HuH-7 (cell line): ENCODE data around the gene ZNF853.
"Not testable (repeated sequence)": the region's sequence is repeated elsewhere in the genome, so short reads cannot be mapped to it uniquely, and the experiment has no call there.

Source experiments
- DNase-seq: peaks from one replicate; pipeline ENCODE4 v3.0.0; 2011; ENCODE audit warnings: low spot score

ZNF853 gene

DNA sequence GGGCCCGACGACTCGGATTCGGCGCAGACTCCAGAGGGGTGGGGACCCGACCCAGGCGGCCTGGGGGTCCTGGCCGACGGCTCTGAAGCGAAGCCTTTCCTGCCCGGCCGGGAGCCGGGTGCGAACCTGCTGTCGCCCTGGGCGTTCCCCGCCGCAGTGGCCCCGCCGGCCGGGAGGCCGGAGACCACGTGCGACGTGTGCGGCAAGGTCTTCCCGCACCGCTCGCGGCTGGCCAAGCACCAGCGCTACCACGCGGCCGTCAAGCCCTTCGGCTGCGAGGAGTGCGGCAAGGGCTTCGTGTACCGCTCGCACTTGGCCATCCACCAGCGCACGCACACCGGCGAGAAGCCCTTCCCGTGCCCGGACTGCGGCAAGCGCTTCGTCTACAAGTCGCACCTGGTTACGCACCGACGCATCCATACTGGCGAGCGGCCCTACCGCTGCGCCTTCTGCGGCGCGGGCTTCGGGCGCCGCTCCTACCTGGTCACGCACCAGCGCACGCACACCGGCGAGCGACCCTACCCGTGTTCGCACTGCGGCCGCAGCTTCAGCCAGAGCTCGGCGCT is 37.1 kb downstream of the ZNF853 start:
- no peak for DNase-seq

DNA sequence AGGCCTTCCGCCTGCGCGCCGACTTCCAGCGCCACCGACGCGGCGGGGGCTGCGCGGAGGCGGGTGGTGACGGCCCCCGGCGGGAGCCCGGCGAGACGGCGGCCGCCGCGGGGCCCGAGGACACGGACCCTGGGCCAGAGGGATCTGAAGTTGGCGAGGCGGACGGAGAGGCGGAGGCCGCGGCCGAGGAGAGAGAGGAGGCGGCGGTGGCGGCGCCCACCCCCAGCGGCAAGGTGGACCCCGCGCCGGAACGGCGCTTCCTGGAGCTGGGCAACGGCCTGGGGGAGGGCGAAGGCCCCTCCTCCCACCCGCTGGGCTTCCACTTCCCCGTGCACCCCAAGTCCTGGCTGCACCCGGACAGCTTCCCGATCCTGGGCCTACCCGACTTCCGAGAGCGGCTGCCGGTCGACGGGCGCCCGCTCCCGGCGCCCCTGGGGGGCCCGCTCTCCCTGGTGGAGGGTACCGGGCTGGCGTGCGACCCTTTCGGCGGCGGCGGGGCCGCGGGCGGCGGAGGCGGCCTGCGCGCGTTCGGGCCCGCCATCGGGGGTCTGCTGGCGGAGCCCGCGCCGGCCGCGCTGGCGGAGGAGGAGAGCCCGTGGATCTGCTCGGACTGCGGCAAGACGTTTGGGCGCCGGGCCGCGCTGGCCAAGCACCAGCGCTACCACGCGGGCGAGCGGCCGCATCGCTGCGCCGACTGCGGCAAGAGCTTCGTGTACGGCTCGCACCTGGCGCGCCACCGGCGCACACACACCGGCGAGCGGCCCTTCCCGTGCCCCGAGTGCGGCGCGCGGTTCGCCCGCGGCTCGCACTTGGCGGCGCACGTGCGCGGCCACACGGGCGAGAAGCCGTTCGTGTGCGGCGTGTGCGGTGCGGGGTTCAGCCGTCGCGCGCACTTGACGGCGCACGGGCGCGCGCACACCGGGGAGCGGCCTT is 37.9 kb downstream of the ZNF853 start:
- no peak for DNase-seq

DNA sequence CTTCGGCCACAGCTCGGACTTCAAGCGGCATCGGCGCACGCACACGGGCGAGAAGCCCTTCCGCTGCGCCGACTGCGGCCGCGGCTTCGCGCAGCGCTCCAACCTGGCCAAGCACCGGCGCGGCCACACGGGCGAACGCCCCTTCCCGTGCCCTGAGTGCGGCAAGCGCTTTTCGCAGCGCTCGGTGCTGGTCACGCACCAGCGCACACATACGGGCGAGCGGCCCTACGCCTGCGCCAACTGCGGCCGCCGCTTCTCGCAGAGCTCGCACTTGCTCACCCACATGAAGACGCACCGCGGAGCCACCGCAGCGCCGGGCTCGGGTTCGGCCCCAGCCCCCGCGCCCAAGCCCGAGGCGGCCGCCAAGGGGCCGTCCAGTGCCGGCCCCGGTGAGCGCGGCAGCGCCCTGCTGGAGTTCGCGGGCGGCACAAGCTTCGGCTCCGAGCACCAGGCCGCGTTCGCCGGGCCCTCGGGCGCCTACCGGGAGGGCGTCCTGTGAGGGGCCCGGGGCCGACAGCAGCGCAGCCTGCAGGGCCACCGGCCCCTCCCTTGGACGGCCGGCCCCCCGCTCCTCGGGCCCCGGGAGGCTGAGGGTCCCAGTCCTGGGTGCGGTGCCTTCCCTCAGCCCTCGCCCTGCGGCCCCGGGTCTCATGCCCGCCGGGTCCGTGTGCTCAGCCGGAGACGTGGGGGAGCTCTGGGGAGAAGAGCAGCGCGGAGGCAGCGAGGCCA is 38.9 kb downstream of the ZNF853 start:
- no peak for DNase-seq

DNA sequence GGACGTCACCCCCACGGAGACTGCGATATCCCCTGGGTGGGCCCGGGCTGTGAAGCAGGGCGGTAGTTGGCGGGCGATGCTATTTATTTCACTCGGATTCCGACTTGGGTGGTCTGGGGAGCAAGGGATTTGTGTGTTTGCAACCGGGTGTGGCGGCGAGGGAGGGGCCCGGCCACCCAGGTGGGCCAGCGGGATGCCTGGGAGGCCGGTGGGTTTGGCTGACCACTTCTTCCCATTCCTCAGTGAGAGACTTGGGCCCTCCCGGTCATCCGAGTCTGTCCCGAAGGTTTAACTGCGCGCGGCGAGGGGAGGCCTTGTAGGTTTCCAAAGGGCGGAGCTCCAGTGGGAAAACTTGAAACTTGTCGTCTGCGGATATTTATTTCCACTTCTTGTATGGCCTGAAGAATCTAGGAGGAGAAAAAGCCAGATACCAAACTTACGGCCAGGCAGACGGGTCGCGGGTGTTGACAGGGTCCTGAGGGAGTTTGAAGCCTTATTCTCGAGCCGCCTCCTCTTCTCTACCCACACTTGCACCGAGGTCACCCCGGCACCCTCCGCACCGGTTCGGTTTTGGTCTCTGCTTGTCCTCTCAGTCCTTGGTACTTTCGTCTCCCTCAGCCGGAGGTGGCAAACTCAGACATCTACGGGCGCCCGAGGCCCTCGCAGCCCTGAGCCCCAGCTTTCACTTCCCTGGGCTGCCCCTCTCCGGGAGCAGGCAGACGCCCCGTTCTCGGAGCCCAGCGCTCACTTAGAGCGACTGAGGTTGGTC is 39.6 kb downstream of the ZNF853 start:
- DNase-seq, result no peak

DNA sequence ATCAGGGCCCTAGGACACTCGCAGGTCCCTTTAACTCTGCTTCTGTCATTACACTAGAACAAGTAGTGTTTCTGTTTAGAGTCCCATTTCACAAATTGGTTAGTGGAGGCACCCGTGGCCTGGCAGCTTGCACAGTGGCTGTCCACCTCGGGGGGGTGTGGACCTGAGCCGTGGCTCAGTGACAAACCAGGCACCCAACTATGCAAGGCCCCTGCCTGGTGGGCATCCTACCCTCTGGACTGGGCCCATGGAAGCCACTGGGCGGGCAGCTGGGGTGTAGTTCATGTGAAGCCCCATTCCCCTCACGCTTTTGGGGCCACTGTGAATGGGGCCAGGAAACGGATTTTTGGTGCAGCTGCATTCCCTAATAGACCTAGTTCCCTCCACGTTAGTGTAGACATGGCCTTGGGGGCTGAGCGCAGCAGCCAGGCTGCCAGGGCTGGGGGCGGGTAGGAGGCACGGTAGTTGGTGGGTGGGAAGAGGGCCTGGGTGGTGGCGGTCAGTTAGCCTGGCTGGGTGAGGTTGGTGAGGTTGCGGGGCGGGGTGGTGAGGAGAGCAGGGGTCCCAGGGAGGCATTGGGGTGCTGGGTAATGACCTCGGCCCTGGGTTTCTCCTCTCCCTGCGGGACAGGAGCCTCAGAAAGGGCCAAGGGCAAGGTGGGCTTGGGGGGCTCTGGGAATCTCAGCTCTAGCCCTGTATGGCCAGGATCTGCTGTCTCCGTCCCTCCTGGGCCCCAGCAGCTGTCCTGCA is 40.4 kb downstream of the ZNF853 start:
- no peak for DNase-seq

DNA sequence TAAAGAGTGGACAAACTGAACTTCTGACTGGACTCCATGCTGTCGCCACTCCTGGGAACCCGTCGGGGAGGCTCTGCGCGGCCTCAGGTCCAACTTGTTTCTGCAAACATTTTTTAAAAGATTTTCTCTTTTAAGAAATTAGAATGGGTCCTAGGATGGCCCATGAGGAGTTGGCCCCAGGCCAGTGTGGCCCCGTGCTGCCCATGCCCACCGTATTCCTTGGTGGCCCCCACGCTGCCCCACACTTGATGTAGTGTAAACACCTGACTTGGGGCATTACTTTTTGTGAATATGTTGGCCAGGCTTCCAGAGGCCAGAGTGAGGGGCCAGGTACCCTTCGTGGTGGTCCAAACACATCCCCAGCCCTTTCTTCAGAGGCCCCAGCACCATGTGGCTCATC is 41.0 kb downstream of the ZNF853 start:
- no peak for DNase-seq

DNA sequence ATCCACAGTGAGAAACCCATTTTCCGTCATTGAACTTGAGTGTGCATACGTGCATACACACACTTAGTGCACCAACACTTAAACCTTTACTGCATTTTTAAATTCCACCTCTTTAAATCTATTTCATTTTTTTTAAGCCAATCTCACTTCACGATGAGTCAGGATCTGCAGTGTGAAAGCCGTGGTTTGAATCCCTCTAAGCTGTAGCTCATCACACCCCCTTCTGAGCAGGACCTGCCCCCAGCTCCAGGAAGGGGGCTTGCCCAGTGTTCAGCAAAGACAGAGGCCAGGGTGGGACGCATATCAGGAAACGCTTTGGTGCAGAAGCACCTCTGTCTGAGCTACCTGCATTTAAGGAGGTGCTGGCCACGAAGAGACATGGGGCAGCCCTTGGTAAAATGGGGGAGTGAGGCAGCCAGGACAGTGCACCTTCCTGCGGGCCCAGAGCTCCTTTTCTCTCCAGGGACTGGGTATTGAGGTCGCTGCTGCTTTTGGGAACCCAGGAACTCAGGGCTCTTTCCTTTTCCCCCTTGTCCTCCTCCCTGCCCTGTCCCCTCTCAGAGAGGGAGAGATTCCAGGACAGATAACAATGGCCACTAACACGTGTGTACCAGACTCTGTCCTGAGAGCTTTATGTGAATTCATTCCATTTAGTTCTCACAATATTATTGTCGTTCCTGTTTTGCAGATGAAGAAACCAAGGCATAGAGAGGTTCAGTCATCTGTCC is 43.4 kb downstream of the ZNF853 start:
- no peak for DNase-seq

DNA sequence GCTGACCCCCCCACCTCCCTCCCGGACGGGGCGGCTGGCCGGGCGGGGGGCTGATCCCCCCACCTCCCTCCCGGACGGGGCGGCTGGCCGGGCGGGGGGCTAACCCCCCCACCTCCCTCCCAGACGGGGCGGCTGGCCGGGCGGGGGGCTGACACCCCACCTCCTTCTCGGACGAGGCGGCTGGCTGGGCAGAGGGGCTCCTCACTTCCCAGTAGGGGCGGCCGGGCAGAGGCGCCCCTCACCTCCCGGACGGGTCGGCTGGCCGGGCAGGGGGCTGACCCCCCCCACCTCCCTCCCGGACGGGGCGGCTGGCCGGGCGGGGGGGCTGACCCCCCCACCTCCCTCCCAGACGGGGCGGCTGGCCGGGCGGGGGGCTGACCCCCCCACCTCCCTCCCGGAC is 55.4 kb downstream of the ZNF853 start:
- not testable (repeated sequence) for DNase-seq
